Spleen (tissue), 7 donors: Measurements from ENCODE around the gene TSC1.

Experiments
- CTCF ChIP-seq, 11 experiments: fragments of 200-600 bp in 7 of 11; fragments of 450-650 bp in 4 of 11; sonication (generic) in 4 of 11; IDR thresholded peaks in 8 of 11; conservative IDR thresholded peaks in 3 of 11; 1 replicate in 7 of 11; 2 replicates in 4 of 11; pipeline versions ENCODE4 v1.4.0 to v1.8.0; 2016 to 2021; ENCODE audit warnings: antibody characterized with exemption in 11 of 11, inconsistent platforms in 4 of 11, mild to moderate bottlenecking in 1 of 11
- POLR2A ChIP-seq, 3 donors: fragments of 450-650 bp; IDR thresholded peaks; one replicate each; pipeline ENCODE4 v1.5.1; 2017; ENCODE audit warnings: antibody characterized with exemption in 3 of 3, mild to moderate bottlenecking in 1 of 3
- donor health status: DM: no; HTN: no; CAD: no; lungs with moderate emphysema.
- donor health status: DM: no; HTN: no; CAD: no.
- donor health status: DM: no; HTN: no; CAD: no.

GRCh38 chr9:132886334-132886725 is 58.1 kb downstream of the TSC1 start:
- TF ChIP-seq CTCF (IDR thresholded peaks at IDR 0.05 in 8 of 11, conservative IDR thresholded peaks at IDR 0.05 in 3 of 11) (no peak), POLR2A (IDR thresholded peaks at IDR 0.05) (no peak)
